Endodermal cell (in vitro differentiated cells): Measurements from ENCODE around the gene CDH23. TPM values are rescaled to one million over a fixed set of nuclear protein-coding genes. Genes with fewer than 3 reads are reported as not detected.

Experiments used
- DNase-seq: peaks from one replicate; pipeline ENCODE4 v3.0.0-alpha.2; 2017
- H3K27ac ChIP-seq: 2 replicates; pipeline ENCODE4 v1.5.1; 2013; ENCODE audit warnings: mild to moderate bottlenecking, low read depth, low read length, moderate library complexity
- H3K27me3 ChIP-seq: 2 replicates; pipeline ENCODE4 v1.6.1; 2013; ENCODE audit warnings: mild to moderate bottlenecking, low read length, moderate library complexity; ENCODE audit not compliant: insufficient read depth, control insufficient read depth, poor library complexity, severe bottlenecking
- H3K36me3 ChIP-seq: 2 replicates; pipeline ENCODE4 v1.7.0; 2013; ENCODE audit warnings: mild to moderate bottlenecking, low read length, moderate library complexity; ENCODE audit not compliant: control insufficient read depth, insufficient read depth
- H3K4me1 ChIP-seq: one replicate; pipeline ENCODE4 v1.7.0; 2013; ENCODE audit warnings: low read length; ENCODE audit not compliant: control insufficient read depth, insufficient read depth
- H3K4me3 ChIP-seq: 2 replicates; pipeline ENCODE4 v1.5.1; 2013; ENCODE audit warnings: mild to moderate bottlenecking, low read length, moderate library complexity
- H3K9ac ChIP-seq: 2 replicates; pipeline ENCODE4 v1.6.1; 2013; ENCODE audit warnings: mild to moderate bottlenecking, low read length, moderate library complexity; ENCODE audit not compliant: poor library complexity, severe bottlenecking; ENCODE audit errors: extremely low read depth
- H3K9me3 ChIP-seq: 2 replicates; pipeline ENCODE4 v1.6.1; 2013; ENCODE audit warnings: mild to moderate bottlenecking, low read length, moderate library complexity; ENCODE audit not compliant: control insufficient read depth
- H3K27ac Mint-ChIP-seq: 2 replicates; pipeline ENCODE4 v1.8.0; 2020; ENCODE audit warnings: mixed read lengths
- H3K27me3 Mint-ChIP-seq: 2 replicates; pipeline ENCODE4 v1.8.0; 2021; ENCODE audit warnings: mild to moderate bottlenecking, mixed read lengths; ENCODE audit not compliant: insufficient read depth
- H3K36me3 Mint-ChIP-seq: 2 replicates; pipeline ENCODE4 v1.8.0; 2020; ENCODE audit warnings: low read depth, mixed read lengths
- H3K4me1 Mint-ChIP-seq: 2 replicates; pipeline ENCODE4 v1.8.0; 2020; ENCODE audit warnings: mixed read lengths
- H3K4me3 Mint-ChIP-seq: 2 replicates; pipeline ENCODE4 v1.8.0; 2020; ENCODE audit warnings: mild to moderate bottlenecking, moderate library complexity, mixed read lengths
- H3K9me3 Mint-ChIP-seq: 2 replicates; pipeline ENCODE4 v1.8.0; 2020; ENCODE audit warnings: mild to moderate bottlenecking, mixed read lengths
- CTCF ChIP-seq: fragments of 200-600 bp; sonication (generic); conservative IDR thresholded peaks from 2 replicates; pipeline ENCODE4 v1.5.0; 2021; ENCODE audit warnings: antibody characterized with exemption, mild to moderate bottlenecking
- WGBS, 2 experiments: methylation state at CpG; one replicate each; pipeline versions ENCODE4 v1.1.5 to v1.1.7; 2013; ENCODE audit warnings: missing lambda C conversion rate in 2 of 2, mixed read lengths in 1 of 2; ENCODE audit not compliant: insufficient coverage in 1 of 2, insufficient read length in 1 of 2; 5-methylcytosine and 5-hydroxymethylcytosine counted together
- total RNA-seq, 2 donors: library from RNA; stranded (reverse); fragmentation: NEBNext Ultra II Directional in 1 of 2; extraction: Animal tissue kit (Norgen Biotek cat#: 25700) in 1 of 2; gene quantifications; 2 replicates in 1 of 2; 3 replicates in 1 of 2; pipeline ENCODE4 v1.2.1, GENCODE V29; 2021

The CDH23 gene
- total RNA-seq, 2 donors from 2014 or later, result 2.1 to 4.2 TPM

- Mint-ChIP-seq H3K9me3 (no peaks in the 10 kb centered on the region), H3K36me3 (no peaks in the 10 kb centered on the region), H3K4me1 (peaks cover 3% of the 10 kb centered on the region), H3K4me3 (no peak overlapping the region), H3K27me3 (peaks cover 38% of the 10 kb centered on the region), H3K27ac (no peak overlapping the region)
- no peaks in the 10 kb centered on the region for H3K4me1 ChIP-seq
- H3K9ac ChIP-seq, result no peak overlapping the region
- H3K4me3 ChIP-seq, result no peak overlapping the region
- no peaks in the 10 kb centered on the region for H3K9me3 ChIP-seq
- H3K27me3 ChIP-seq, result peaks cover 27% of the 10 kb centered on the region
- TF ChIP-seq CTCF, result no peak
- WGBS, 2 experiments, result 83 to 100% methylated on average over 1 to 2 of the region's 2 CpGs
- DNase-seq, result no peak
- no peaks in the 10 kb centered on the region for H3K36me3 ChIP-seq
- no peak overlapping the region for H3K27ac ChIP-seq
Observed at GRCh38 chr10:71771204-71771603, 374.5 kb downstream of the CDH23 start.

GRCh38 chr10:71771821-71772617 lies 375.3 kb downstream of the CDH23 start:
- Mint-ChIP-seq H3K4me3 (no peak overlapping the region), H3K4me1 (peaks cover 3% of the 10 kb centered on the region)
- 74 to 82% methylated on average over 2 of the region's 2 CpGs for WGBS, 2 experiments

GRCh38 chr10:71772832-71773220 lies 376.1 kb downstream of the CDH23 start:
- Histone ChIP-seq H3K27me3 (peaks cover 27% of the 10 kb centered on the region), H3K9ac (no peak overlapping the region), H3K4me1 (no peaks in the 10 kb centered on the region), H3K27ac (no peak overlapping the region), H3K36me3 (no peaks in the 10 kb centered on the region), H3K9me3 (no peaks in the 10 kb centered on the region), H3K4me3 (peak overlapping the region; percentile 74)
- Mint-ChIP-seq H3K27me3 (peaks cover 38% of the 10 kb centered on the region), H3K27ac (no peak overlapping the region), H3K4me1 (no peaks in the 10 kb centered on the region), H3K36me3 (no peaks in the 10 kb centered on the region), H3K4me3 (peak overlapping the region; percentile 42), H3K9me3 (peaks cover 3% of the 10 kb centered on the region)
- WGBS, 2 experiments, result 89 to 92% methylated on average over 2 to 4 of the region's 4 CpGs
- no peak for DNase-seq
- TF ChIP-seq CTCF, result no peak

More at GRCh38 chr10:71771821-71772617, 375.3 kb downstream of the CDH23 start:
- H3K36me3 Mint-ChIP-seq, result no peaks in the 10 kb centered on the region
- H3K27ac Mint-ChIP-seq, result no peak overlapping the region
- Histone ChIP-seq H3K4me3 (no peak overlapping the region), H3K9ac (no peak overlapping the region), H3K9me3 (no peaks in the 10 kb centered on the region), H3K36me3 (no peaks in the 10 kb centered on the region), H3K27ac (no peak overlapping the region), H3K4me1 (no peaks in the 10 kb centered on the region), H3K27me3 (peaks cover 27% of the 10 kb centered on the region)
- no peaks in the 10 kb centered on the region for H3K9me3 Mint-ChIP-seq
- DNase-seq, result no peak
- peaks cover 38% of the 10 kb centered on the region for H3K27me3 Mint-ChIP-seq
- no peak for TF ChIP-seq CTCF
